SH-SY5Y (cell line): ENCODE results near the gene ACER2.

Experiments used
- GATA2 ChIP-seq: IDR thresholded peaks from 2 replicates; pipeline ENCODE4 v1.6.1; 2011; ENCODE audit warnings: mild to moderate bottlenecking, low read depth, low read length
- GATA3 ChIP-seq: IDR thresholded peaks from 2 replicates; pipeline ENCODE4 v1.6.1; 2011; ENCODE audit warnings: low read depth, mild to moderate bottlenecking, low read length, moderate library complexity

DNA sequence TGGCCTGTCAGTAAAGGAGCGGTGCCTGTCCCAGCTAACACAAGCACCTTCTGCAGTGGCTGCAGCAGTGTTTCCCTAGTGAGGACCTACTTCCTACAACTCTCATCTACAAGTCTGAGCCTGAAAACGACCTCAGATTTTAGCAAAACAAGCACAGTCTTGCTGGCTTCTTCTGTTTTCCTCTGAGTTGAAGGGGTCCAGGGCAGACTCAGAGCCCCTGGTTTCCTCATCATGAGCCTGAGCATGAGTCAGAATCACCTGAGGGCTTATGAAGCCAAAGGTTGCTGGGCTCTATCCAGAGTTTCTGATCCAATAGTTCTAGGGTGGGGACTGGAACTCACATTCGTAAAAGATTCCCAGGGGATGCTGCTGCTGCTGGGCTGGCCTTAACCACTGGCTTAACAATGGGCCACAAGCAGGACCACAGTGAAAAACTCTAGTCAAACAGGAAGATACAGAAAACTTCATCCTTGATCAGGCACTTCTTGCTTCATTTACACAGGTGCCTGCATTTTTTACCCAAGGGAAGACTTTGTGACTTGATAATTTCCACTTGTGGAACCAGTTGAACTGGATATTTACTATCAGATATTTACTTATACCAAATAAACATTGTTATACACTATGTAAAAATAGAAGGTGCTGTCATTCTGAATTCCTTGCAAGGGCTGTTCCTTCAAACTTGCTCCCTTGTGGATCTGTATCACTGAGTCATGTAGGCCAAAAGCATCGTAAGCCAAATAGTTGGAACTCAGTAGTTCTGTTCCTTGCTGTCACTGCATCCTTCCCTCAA, 4.3 kb upstream of the ACER2 start:
- TF ChIP-seq GATA2 (no peak), GATA3 (no peak)
